NCI-H446 (cell line): ENCODE data around the gene ITGB4.
"Not testable (repeated sequence)": the region's sequence is repeated elsewhere in the genome, so short reads cannot be mapped to it uniquely, and the experiment has no call there.

Experiments
- DNase-seq, 2 experiments: peaks; one replicate each; lab custom pipeline; 2025; lab: John Stamatoyannopoulos, UW

ITGB4 gene

GRCh38 chr17:75752802-75753513, 31.7 kb downstream of the ITGB4 start:
- DNase-seq = no peak

DNA sequence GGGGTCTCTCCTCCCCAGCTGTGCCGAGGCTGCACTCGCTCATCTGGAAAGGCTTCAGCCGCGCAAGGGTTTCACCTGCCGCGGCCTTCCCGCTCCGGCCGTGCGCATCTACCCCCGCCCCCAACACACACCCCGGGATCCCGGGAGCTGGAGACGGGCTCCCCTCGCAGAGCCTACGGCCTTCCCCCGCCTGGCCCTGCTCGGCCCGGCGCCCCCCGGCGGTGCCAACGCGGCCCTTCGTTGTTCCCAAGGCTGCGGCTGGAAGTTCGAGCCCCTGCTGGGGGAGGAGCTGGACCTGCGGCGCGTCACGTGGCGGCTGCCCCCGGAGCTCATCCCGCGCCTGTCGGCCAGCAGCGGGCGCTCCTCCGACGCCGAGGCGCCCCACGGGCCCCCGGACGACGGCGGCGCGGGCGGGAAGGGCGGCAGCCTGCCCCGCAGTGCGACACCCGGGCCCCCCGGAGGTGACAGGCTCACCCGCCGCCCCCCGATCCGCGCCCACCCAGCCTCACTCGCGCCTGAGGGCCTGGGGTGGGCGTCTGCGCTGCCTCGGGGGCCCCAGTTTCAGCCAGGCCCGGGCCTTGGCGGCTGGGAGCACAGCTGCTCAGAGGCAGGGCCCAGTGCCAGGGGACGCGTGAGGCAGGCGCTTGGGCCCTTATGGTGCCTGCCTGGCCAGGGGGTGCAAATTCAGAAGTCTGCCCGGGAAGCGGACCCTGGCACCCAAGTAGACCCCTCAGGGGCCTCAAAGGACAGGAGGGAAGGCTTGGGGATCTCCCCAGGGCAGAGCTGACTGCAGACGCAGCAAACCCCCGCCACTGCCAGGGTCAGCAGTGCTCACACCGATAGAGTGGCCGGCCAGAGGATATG, 32.5 kb downstream of the ITGB4 start:
- DNase-seq = no peak

GRCh38 chr17:75754378-75755204, 33.3 kb downstream of the ITGB4 start:
- no peak for DNase-seq

DNA sequence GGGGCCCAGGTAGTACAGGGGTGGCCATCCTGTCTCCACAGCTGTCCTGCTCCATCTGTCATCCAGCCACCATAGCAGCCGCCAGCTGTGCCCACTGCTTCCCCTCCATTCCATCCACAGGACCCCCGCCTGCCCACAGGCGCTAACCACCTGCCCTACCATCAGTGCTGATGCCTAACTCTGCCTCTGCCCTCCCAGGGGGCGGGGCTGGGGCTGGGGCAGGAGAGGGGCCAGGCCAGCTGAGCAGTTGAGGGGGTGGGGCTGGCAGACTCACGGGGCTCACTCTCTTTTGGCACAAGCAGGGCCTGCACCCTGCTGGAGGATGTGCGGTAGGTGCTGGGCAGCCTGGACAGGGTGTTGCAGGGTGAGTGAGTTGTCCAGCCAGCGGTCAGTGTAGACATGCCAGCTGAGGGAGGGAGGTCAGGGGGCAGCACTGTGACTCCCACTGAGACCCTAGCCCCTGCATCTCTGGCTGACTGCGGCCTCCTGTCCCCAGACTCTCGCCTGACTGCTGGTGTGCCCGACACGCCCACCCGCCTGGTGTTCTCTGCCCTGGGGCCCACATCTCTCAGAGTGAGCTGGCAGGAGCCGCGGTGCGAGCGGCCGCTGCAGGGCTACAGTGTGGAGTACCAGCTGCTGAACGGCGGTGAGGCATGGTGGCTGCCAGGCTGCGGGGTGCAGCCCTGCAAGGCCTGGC, 34.1 kb downstream of the ITGB4 start:
- DNase-seq = peak in 1 of 2 experiments; percentile 30

GRCh38 chr17:75755990-75756389, 34.7 kb downstream of the ITGB4 start:
- DNase-seq = no peak

DNA sequence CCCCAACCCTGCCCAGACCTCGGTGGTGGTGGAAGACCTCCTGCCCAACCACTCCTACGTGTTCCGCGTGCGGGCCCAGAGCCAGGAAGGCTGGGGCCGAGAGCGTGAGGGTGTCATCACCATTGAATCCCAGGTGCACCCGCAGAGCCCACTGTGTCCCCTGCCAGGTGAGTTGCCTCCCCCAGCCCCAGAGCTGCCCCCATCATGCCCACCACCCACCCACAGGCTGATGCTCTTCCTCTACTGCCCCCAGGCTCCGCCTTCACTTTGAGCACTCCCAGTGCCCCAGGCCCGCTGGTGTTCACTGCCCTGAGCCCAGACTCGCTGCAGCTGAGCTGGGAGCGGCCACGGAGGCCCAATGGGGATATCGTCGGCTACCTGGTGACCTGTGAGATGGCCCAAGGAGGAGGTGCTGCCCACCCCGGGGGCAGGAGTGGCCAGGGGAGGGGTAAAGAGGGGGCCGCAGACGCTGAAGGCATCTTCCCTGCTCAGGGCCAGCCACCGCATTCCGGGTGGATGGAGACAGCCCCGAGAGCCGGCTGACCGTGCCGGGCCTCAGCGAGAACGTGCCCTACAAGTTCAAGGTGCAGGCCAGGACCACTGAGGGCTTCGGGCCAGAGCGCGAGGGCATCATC, 35.3 kb downstream of the ITGB4 start:
- DNase-seq = no peak

DNA sequence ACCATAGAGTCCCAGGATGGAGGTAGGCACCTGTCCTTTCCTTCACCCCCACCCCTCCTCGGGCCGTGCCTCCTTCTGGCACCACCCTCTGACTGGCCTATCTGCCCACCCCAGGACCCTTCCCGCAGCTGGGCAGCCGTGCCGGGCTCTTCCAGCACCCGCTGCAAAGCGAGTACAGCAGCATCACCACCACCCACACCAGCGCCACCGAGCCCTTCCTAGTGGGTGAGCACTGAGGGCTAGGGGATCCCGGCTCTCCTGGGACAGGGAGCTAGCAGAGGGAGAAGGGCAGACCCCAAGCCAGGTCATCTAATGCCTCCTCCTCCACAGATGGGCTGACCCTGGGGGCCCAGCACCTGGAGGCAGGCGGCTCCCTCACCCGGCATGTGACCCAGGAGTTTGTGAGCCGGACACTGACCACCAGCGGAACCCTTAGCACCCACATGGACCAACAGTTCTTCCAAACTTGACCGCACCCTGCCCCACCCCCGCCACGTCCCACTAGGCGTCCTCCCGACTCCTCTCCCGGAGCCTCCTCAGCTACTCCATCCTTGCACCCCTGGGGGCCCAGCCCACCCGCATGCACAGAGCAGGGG, 35.9 kb downstream of the ITGB4 start:
- no peak for DNase-seq

- DNase-seq = no peak
Observed at GRCh38 chr17:75758131-75758905, 37.1 kb downstream of the ITGB4 start.

DNA sequence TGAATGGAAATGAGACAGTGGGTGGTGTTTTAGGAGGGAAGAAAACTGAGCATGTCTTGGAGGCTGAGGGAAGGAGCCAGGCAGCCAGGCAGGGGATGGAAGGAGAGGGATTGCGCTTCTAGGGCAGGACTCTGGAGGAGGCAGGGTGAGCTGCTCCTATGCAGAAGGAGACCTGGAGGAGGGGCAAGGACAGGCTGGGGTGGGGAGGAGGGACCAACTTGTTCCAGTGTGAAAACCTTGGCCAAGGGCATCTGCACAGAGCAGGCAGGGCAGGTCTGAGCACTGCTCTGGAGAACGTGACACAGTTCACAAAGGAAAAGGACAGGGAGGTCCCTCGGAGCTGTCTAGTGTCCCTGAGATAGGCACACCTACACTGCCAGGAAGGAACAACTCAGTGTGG, 38.2 kb downstream of the ITGB4 start:
- DNase-seq = no peak

GRCh38 chr17:75759978-75760640, 38.9 kb downstream of the ITGB4 start:
- not testable (repeated sequence) for DNase-seq

DNA sequence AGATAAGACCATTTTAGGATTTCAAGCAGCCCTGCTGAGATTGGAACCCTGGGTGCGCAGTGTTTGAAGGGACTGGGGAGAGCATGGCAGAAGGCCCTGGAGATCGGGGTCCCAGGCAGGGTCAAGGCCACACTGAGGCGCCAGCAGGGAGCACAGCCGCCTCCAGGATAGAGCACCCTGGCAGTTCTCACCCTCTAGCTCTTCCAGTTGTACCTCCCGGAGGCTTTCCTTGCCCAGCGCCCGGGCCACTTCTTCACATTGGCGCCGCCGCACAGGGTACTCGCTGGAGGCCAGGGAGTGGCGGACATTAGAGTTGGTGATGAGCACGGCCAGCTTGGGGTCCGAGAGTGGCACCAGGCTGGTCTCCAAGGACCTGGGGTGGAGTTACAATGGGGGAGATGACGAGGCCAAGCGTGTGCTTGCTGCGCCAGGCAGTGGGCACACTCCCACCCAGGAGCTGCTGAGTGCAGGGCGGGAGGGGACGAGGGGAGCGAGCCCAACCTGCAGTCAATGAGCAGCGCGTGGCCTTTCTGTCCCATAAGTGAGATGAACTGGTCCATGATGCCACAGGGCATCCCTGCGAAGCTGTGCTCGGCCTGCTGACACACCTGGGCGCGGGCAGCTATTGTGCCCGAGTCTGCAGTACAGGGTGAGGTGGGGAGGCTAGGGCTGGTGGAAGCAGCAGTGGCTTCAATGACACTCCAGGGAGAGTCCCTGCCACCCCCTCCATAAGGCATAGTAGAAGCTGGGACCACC, 41.4 kb downstream of the ITGB4 start:
- DNase-seq = no peak

- no peak for DNase-seq
Observed at GRCh38 chr17:75763269-75763607, 42.0 kb downstream of the ITGB4 start.

GRCh38 chr17:75763613-75764416, 42.6 kb downstream of the ITGB4 start:
- DNase-seq = no peak

- DNase-seq = no peak
Observed at GRCh38 chr17:75764417-75764710, 43.1 kb downstream of the ITGB4 start.

- peak in 1 of 2 experiments; percentile 76 for DNase-seq
Observed at GRCh38 chr17:75764711-75765421, 43.6 kb downstream of the ITGB4 start, which contains the start of gene GALK1. Gene GALK1 (minus strand): TSS chr17:75765192. CDS start chr17:75765136, 56 bp downstream.

GRCh38 chr17:75765981-75766380, 44.7 kb downstream of the ITGB4 start:
- no peak for DNase-seq

- no peak for DNase-seq
Observed at GRCh38 chr17:75767881-75768280, 46.6 kb downstream of the ITGB4 start.

GRCh38 chr17:75769536-75769935, 48.3 kb downstream of the ITGB4 start:
- no peak for DNase-seq
